ENCODE measurements around the gene ACTL6B.

Gene ACTL6B

DNA sequence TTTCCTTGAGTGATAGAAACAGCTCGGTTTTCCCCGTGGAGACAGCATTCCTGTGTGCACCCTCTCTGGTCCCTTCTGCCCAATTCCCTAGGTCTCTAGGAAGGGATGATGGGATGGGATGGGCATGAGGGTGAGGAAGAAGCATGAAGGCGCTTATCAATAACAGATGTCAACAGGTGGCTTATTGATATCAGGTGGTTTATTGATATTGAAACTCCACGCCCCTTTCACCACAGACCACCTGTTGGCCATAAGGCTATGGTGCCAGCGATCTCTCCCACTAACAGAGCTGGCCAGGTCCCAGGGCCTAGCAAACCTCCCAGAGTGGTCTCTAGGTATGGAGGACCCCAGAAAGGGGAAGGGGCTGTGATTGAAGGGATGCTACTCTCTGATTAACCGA is 36.0 kb downstream of the ACTL6B start:
- Histone ChIP-seq H3K27me3 (ENCODE audit: control insufficient read depth, insufficient read depth, low read length) (no peaks in the 10 kb centered on the region), H3K27ac (ENCODE audit: low read depth, low read length) (no peak overlapping the region), H3K4me3 (ENCODE audit: low read depth, low read length) (no peak overlapping the region), H3K9me3 (ENCODE audit: control insufficient read depth, insufficient read depth, low read length) (no peaks in the 10 kb centered on the region), H3K36me3 (ENCODE audit: control insufficient read depth, insufficient read depth, low read length) (no peaks in the 10 kb centered on the region), H3K9ac (ENCODE audit: low read depth, low read length) (no peak overlapping the region), H3K4me1 (ENCODE audit: control insufficient read depth, insufficient read depth, low read length) (no peaks in the 10 kb centered on the region)

DNA sequence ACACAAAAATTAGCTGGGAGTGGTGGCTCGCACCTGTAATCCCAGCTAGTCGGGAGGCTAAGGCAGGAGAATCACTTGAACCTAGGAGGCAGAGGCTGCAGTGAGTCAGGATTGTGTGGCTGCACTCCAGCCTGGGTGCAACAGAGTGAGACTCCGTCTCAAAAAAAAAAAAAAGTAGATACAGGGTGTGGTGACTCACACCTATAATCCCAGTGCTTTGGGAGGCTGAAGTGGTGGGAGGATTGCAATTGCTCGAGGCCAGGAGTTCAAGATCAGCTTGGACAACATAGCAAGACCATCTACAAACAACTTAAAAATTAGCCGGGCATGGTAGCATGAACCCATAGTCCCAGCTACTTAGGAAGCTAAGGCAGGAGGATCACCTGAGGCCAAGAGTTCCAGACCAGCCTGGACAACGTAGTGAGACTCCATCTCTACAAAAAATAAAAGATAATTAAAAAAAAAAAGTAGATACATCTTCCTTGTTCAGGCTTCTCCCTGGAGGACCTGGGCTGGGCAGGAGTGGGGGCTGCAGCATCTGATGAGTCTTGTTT is 41.9 kb downstream of the ACTL6B start:
- H3K9me3 ChIP-seq (ENCODE audit: control insufficient read depth, insufficient read depth, low read length) = no peaks in the 10 kb centered on the region
- no peak overlapping the region for H3K27ac ChIP-seq (ENCODE audit: low read depth, low read length)
- peaks cover 3% of the 10 kb centered on the region; the same call in 1 of the 2 replicates for H3K4me1 ChIP-seq (ENCODE audit: control insufficient read depth, insufficient read depth, low read length)
- H3K36me3 ChIP-seq (ENCODE audit: control insufficient read depth, insufficient read depth, low read length) = no peaks in the 10 kb centered on the region
- H3K9ac ChIP-seq (ENCODE audit: low read depth, low read length) = no peak overlapping the region
- H3K4me3 ChIP-seq (ENCODE audit: low read depth, low read length) = no peak overlapping the region
- H3K27me3 ChIP-seq (ENCODE audit: control insufficient read depth, insufficient read depth, low read length) = no peaks in the 10 kb centered on the region

DNA sequence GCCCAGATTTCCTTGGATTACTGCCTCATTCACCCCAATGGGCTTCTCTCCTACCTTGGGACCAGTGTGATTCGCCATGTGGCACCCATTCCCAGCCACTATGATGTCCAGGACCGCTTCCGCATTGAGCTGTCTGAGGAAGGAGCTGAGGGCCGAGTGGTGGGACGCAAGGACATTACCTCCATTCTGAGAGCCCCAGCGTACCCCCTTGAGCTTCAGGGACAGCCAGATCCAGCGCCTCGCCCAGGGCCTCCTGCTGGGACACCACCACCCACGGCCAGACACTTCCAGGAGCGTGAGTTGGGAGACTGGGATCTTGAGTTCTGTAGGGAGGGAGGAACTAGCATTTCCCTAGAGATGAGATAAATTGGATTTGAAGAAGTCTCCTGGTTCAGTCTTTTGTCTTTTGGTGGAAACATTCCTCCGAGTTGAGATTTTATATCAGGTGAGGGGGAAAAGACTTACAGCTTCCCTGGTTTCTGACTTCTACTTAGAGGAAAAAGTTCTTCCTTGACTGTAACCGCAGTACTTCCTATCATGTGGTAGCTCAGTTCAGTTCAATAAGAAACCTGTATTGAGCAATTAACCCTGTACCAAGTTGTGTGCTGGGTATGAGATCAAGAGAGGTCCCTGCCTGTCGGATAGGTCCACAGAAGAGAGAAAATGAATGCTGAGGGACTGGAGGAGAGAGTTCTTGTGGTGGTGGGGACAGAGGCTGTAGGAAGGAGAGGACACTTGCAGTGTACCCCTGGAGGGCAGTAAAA is 42.7 kb downstream of the ACTL6B start:
- Histone ChIP-seq H3K27ac (ENCODE audit: low read depth, low read length) (no peak overlapping the region), H3K9ac (ENCODE audit: low read depth, low read length) (no peak overlapping the region), H3K27me3 (ENCODE audit: control insufficient read depth, insufficient read depth, low read length) (no peaks in the 10 kb centered on the region), H3K4me1 (ENCODE audit: control insufficient read depth, insufficient read depth, low read length) (peaks cover 3% of the 10 kb centered on the region; the same call in 1 of the 2 replicates), H3K36me3 (ENCODE audit: control insufficient read depth, insufficient read depth, low read length) (no peaks in the 10 kb centered on the region), H3K4me3 (ENCODE audit: low read depth, low read length) (no peak overlapping the region), H3K9me3 (ENCODE audit: control insufficient read depth, insufficient read depth, low read length) (no peaks in the 10 kb centered on the region)

DNA sequence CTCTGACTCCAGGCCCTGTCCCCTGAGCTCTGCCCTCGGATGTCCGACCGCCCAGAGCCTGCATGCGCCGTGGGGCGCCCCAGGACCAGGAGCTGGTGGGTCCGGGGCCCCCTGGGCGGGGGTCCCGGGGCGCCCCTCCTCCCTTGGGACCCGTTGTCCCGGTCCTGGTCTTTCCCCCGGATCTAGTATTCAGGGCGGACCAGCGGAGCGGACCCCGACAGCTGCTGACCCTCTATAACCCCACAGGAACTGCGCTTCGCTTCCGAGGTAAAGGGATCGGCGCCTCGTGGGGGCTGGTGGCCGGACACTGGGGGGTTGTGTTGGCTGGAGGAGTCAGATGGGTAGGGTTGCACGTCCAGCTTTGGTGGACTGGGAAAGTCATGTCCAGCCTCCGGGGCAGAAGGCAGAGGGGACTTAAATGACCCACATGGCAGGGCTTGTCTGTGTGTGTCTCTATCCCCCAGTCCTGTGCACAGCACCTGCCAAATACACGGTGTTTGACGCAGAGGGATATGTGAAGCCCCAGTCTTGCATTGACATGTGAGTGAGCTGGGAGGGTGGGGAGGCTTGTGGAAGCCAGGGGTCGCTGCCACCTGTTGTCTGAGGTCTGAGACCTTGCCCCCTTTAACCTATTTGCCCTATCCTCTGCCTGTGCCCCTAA is 43.4 kb downstream of the ACTL6B start:
- Histone ChIP-seq H3K4me1 (ENCODE audit: control insufficient read depth, insufficient read depth, low read length) (peaks cover 3% of the 10 kb centered on the region; the same call in 1 of the 2 replicates), H3K27ac (ENCODE audit: low read depth, low read length) (no peak overlapping the region), H3K9ac (ENCODE audit: low read depth, low read length) (no peak overlapping the region), H3K36me3 (ENCODE audit: control insufficient read depth, insufficient read depth, low read length) (0 out of 2 replicates have a peak, but pooled peaks cover under 1% of the 10 kb centered on the region), H3K27me3 (ENCODE audit: control insufficient read depth, insufficient read depth, low read length) (no peaks in the 10 kb centered on the region), H3K9me3 (ENCODE audit: control insufficient read depth, insufficient read depth, low read length) (no peaks in the 10 kb centered on the region), H3K4me3 (ENCODE audit: low read depth, low read length) (peak overlapping the region; percentile 76)

DNA sequence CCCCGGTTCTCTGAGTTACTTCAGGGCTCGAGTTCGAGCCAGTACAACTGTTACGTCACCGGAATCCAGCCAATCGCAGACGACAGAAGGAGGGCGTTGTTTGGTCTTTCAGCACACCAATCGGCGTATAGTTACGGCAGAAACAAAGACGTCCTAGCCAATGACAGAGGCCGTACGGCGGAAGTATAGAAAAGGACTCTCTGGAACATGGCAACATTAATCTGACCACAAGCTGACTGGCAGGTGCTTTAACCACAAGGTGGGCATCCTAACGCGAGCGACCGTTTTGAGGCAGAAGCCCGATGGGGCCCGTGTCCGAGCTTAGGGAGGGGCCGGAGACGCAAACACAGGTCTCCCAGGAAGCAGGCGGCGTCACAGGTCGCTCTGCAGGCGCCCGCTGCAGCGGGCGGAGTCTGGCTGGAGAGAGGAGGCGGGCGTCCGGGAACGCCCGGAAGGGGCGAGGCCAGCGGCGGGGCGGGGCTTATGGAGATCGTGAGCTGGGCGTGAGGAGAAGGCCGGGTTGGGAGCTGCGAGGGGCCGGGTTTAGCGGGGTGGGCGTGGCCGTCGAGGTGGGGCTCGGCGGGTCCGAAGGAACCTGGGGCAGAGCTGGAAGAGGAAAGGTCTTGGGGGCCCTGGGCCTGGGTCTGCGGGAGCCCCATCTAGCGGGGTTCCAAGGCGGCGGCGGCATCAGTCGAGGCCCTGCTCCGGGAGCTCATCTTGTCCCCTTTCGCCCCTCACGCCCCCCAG is 44.1 kb downstream of the ACTL6B start, which contains the start of gene MOSPD3:
Gene MOSPD3, plus strand, starts transcription at position 558 of the 747 bp plus-strand sequence. CDS start 252 bp downstream, outside the sequence.
- H3K9ac ChIP-seq (ENCODE audit: low read depth, low read length) = peak within 1 kb of the TSS; percentile 73
- peak within 1 kb of the TSS; percentile 76 for H3K4me3 ChIP-seq (ENCODE audit: low read depth, low read length)
- H3K27me3 ChIP-seq (ENCODE audit: control insufficient read depth, insufficient read depth, low read length) = no peaks in the 10 kb centered on the region
- H3K36me3 ChIP-seq (ENCODE audit: control insufficient read depth, insufficient read depth, low read length) = 0 out of 2 replicates have a peak, but pooled peaks cover 4% of the 10 kb centered on the region
- no peaks in the 10 kb centered on the region for H3K9me3 ChIP-seq (ENCODE audit: control insufficient read depth, insufficient read depth, low read length)
- H3K4me1 ChIP-seq (ENCODE audit: control insufficient read depth, insufficient read depth, low read length) = peaks cover 3% of the 10 kb centered on the region; the same call in 1 of the 2 replicates
- peak within 1 kb of the TSS; percentile 93 for H3K27ac ChIP-seq (ENCODE audit: low read depth, low read length)

DNA sequence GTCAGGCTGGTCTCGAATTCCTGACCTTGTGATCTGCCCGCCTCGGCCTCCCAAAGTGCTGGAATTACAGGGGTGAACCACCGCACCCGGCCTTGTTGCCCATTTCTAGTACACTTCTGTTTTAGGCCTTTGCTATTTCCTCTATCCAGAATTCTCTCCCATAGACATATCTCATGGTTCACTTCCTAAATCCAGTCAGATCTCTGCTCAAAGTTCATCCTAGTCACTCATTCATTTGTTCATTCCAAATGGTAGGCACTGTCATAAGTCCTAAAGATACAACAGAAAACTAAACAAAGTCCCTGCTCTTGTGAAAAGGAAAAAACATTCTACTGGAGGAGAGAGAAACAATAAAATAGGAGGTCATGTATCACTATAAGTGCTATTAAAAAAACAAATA is 46.3 kb downstream of the ACTL6B start:
- Histone ChIP-seq H3K4me3 (ENCODE audit: low read depth, low read length) (no peak overlapping the region), H3K36me3 (ENCODE audit: control insufficient read depth, insufficient read depth, low read length) (0 out of 2 replicates have a peak, but pooled peaks cover 4% of the 10 kb centered on the region), H3K27ac (ENCODE audit: low read depth, low read length) (no peak overlapping the region), H3K9ac (ENCODE audit: low read depth, low read length) (no peak overlapping the region), H3K27me3 (ENCODE audit: control insufficient read depth, insufficient read depth, low read length) (no peaks in the 10 kb centered on the region; the same call in 1 of the 2 replicates), H3K4me1 (ENCODE audit: control insufficient read depth, insufficient read depth, low read length) (peaks cover 7% of the 10 kb centered on the region; the same call in 1 of the 2 replicates), H3K9me3 (ENCODE audit: control insufficient read depth, insufficient read depth, low read length) (no peaks in the 10 kb centered on the region)

DNA sequence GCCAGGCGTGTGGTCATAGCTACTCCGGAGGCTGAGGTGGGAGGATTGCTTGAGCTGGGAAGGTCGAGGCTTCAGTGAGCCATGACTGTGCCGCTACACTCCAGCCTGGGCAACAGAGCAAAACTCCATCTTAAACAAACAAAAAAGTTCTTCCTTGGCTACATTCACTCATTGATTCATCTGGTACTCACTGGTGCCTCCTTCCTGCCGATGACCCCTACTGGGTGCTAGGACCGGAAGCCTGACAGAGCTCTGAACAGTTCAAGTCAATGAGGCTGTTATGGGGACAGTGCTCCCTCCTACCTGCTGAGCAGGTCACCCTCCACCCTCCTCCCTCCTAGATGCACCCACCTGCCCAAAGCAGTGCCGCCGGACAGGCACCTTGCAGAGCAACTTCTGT is 49.1 kb downstream of the ACTL6B start:
- H3K4me3 ChIP-seq (ENCODE audit: low read depth, low read length) = no peak overlapping the region
- H3K9ac ChIP-seq (ENCODE audit: low read depth, low read length) = no peak overlapping the region
- no peaks in the 10 kb centered on the region; the same call in 1 of the 2 replicates for H3K27me3 ChIP-seq (ENCODE audit: control insufficient read depth, insufficient read depth, low read length)
- peaks cover 17% of the 10 kb centered on the region for H3K4me1 ChIP-seq (ENCODE audit: control insufficient read depth, insufficient read depth, low read length)
- H3K27ac ChIP-seq (ENCODE audit: low read depth, low read length) = no peak overlapping the region
- H3K9me3 ChIP-seq (ENCODE audit: control insufficient read depth, insufficient read depth, low read length) = no peaks in the 10 kb centered on the region
- H3K36me3 ChIP-seq (ENCODE audit: control insufficient read depth, insufficient read depth, low read length) = 0 out of 2 replicates have a peak, but pooled peaks cover 4% of the 10 kb centered on the region

DNA sequence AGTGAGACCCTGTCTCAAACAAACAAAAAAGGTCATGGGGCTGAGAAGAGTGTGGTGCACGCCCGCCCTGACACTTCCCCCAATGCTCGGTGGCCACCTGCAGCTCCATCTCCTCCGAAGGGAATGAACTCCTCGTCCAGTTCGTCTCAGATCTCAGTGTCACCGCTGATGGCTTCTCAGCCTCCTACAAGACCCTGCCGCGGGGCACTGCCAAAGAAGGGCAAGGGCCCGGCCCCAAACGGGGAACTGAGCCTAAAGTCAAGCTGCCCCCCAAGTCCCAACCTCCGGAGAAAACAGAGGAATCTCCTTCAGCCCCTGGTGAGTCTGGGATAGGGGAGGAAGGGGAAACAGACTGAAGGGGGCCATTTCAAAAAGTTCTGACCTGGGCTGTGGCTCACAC is 49.9 kb downstream of the ACTL6B start:
- Histone ChIP-seq H3K4me1 (ENCODE audit: control insufficient read depth, insufficient read depth, low read length) (peaks cover 24% of the 10 kb centered on the region), H3K36me3 (ENCODE audit: control insufficient read depth, insufficient read depth, low read length) (0 out of 2 replicates have a peak, but pooled peaks cover 4% of the 10 kb centered on the region), H3K9me3 (ENCODE audit: control insufficient read depth, insufficient read depth, low read length) (no peaks in the 10 kb centered on the region), H3K27ac (ENCODE audit: low read depth, low read length) (no peak overlapping the region), H3K9ac (ENCODE audit: low read depth, low read length) (no peak overlapping the region), H3K4me3 (ENCODE audit: low read depth, low read length) (no peak overlapping the region), H3K27me3 (ENCODE audit: control insufficient read depth, insufficient read depth, low read length) (no peaks in the 10 kb centered on the region; the same call in 1 of the 2 replicates)

DNA sequence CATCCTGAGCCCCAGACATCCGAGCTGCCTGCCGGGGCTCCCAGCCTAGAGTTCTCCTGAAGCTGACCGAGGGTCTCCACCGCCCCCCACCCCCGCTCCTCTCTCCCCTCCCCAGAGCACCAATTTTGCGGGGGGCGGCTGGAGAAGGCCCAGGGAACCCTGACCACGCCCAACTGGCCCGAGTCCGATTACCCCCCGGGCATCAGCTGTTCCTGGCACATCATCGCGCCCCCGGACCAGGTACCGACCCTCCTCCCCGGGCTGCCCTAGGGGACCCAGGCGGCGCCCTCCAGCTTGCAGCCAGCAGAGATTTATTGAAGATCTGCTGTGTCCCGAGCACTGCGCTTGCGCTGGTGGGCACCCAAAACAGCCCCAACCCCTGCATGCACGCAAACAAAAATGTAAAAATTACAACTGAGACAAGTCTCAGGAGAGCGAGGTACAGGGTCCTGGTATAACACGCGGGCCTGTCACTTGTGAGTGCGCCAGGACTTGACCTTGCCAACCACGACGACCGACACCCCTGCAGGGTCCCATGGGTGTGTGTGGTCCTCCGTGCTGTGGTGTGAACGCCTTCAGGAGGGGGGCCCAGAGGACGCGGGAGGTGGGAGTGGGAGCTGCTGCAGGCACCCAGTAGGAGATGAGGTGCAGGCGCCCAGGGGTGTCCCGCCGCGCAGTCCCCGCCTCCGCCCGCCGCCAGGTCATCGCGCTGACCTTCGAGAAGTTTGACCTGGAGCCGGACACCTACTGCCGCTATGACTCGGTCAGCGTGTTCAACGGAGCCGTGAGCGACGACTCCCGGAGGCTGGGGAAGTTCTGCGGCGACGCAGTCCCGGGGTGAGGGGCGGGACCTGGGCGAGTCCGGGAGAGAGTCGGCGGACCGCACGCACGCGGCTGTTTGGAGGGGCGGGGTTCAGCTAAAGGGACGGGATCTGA is 51.0 kb downstream of the ACTL6B start:
- H3K27ac ChIP-seq (ENCODE audit: low read depth, low read length) = no peak overlapping the region
- H3K4me3 ChIP-seq (ENCODE audit: low read depth, low read length) = peak overlapping the region; percentile 79
- H3K9ac ChIP-seq (ENCODE audit: low read depth, low read length) = no peak overlapping the region
- no peaks in the 10 kb centered on the region; the same call in 1 of the 2 replicates for H3K27me3 ChIP-seq (ENCODE audit: control insufficient read depth, insufficient read depth, low read length)
- peaks cover 26% of the 10 kb centered on the region for H3K4me1 ChIP-seq (ENCODE audit: control insufficient read depth, insufficient read depth, low read length)
- no peaks in the 10 kb centered on the region for H3K9me3 ChIP-seq (ENCODE audit: control insufficient read depth, insufficient read depth, low read length)
- 0 out of 2 replicates have a peak, but pooled peaks cover 4% of the 10 kb centered on the region for H3K36me3 ChIP-seq (ENCODE audit: control insufficient read depth, insufficient read depth, low read length)

Measured in HUES48 (cell line).